Nephron progenitor cell (in vitro differentiated cells): ENCODE results near the gene MYO5A.
A peak's percentile ranks its signal among the peaks of the same experiment; 100 is the strongest.

Source experiments
- DNase-seq: peaks from one replicate; pipeline ENCODE4 v3.0.0; 2021
- H3K27ac Mint-ChIP-seq: 2 replicates; pipeline ENCODE4 v1.8.0; 2021; ENCODE audit warnings: mild to moderate bottlenecking, moderate library complexity, mixed read lengths
- H3K27me3 Mint-ChIP-seq: 2 replicates; pipeline ENCODE4 v1.8.0; 2021; ENCODE audit warnings: mild to moderate bottlenecking, low read depth, mixed read lengths; ENCODE audit not compliant: poor library complexity
- H3K36me3 Mint-ChIP-seq: 2 replicates; pipeline ENCODE4 v1.8.0; 2021; ENCODE audit warnings: low read depth, mixed read lengths
- H3K4me1 Mint-ChIP-seq: 2 replicates; pipeline ENCODE4 v1.8.0; 2021; ENCODE audit warnings: mixed read lengths
- H3K4me3 Mint-ChIP-seq: 2 replicates; pipeline ENCODE4 v1.8.0; 2021; ENCODE audit warnings: mild to moderate bottlenecking, moderate library complexity, mixed read lengths
- H3K9me3 Mint-ChIP-seq: 2 replicates; pipeline ENCODE4 v1.8.0; 2021; ENCODE audit warnings: mild to moderate bottlenecking, moderate library complexity, mixed read lengths
- CTCF ChIP-seq: fragments of 200-600 bp; sonication (generic); IDR thresholded peaks from 2 replicates; pipeline ENCODE4 v1.5.0; 2021; ENCODE audit warnings: antibody characterized with exemption

Gene MYO5A

GRCh38 chr15:52317022-52317421 is 211.7 kb downstream of the MYO5A start:
- H3K4me3 Mint-ChIP-seq: no peak overlapping the region
- no peak for DNase-seq
- H3K9me3 Mint-ChIP-seq: no peaks in the 10 kb centered on the region
- H3K36me3 Mint-ChIP-seq: peaks cover 26% of the 10 kb centered on the region
- H3K27ac Mint-ChIP-seq: no peak overlapping the region
- H3K27me3 Mint-ChIP-seq: peaks cover 3% of the 10 kb centered on the region
- no peak for TF ChIP-seq CTCF
- no peaks in the 10 kb centered on the region for H3K4me1 Mint-ChIP-seq

DNA sequence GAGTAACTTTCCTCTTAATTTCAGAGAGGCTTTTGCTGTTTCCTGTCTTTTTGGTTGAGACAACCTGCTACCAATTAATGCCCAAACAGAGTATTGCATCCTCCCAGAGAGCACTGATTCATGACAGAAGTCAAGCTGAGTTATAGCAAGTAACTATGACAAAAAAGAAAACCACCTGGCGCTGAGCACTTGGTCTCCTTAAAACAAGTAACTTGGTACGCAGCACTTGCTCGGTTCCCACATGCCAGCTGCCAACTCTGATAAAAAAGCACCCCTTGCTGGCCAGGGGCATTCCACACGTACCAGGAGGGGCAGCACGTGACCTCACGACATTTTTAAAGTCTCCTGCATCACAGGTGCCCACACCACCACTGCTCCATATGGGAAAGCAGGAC is 219.5 kb downstream of the MYO5A start:
- Mint-ChIP-seq H3K27ac (peak overlapping the region; percentile 32), H3K9me3 (no peaks in the 10 kb centered on the region), H3K4me1 (peaks cover 8% of the 10 kb centered on the region), H3K27me3 (peaks cover 4% of the 10 kb centered on the region), H3K4me3 (no peak overlapping the region), H3K36me3 (no peaks in the 10 kb centered on the region)
- TF ChIP-seq CTCF: no peak
- DNase-seq: no peak

- Mint-ChIP-seq H3K9me3 (no peaks in the 10 kb centered on the region), H3K4me3 (no peak overlapping the region), H3K27me3 (peaks cover 7% of the 10 kb centered on the region), H3K36me3 (no peaks in the 10 kb centered on the region), H3K4me1 (peaks cover 8% of the 10 kb centered on the region), H3K27ac (peak overlapping the region; percentile 85)
- no peak for TF ChIP-seq CTCF
- DNase-seq: no peak
Measured at GRCh38 chr15:52308446-52309153, 220.1 kb downstream of the MYO5A start.

DNA sequence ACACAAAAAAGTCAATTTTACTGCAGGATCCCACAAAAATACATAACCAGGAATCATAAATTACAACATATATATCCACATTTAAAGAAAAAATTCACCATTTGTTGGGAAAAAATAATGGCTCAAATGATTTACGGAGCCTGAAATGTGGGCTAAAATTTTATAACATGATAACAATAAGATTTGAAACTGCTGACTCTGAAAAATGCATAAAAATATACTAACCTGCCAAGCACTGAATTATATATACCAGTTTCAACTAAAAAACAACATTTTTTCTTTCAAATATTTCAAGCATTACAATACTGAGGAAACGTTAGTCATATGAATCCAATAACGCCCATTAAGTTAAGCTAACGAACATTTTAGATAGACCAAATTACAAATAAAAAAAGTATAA is 220.8 kb downstream of the MYO5A start:
- Mint-ChIP-seq H3K27ac (no peak overlapping the region), H3K27me3 (peaks cover 9% of the 10 kb centered on the region), H3K36me3 (no peaks in the 10 kb centered on the region), H3K4me1 (peaks cover 8% of the 10 kb centered on the region), H3K4me3 (no peak overlapping the region), H3K9me3 (no peaks in the 10 kb centered on the region)
- no peak for DNase-seq
- TF ChIP-seq CTCF: no peak

- H3K4me1 Mint-ChIP-seq: peaks cover 8% of the 10 kb centered on the region
- no peak for DNase-seq
- no peak overlapping the region for H3K27ac Mint-ChIP-seq
- no peaks in the 10 kb centered on the region for H3K36me3 Mint-ChIP-seq
- no peaks in the 10 kb centered on the region for H3K9me3 Mint-ChIP-seq
- H3K4me3 Mint-ChIP-seq: no peak overlapping the region
- TF ChIP-seq CTCF: no peak
- peaks cover 11% of the 10 kb centered on the region for H3K27me3 Mint-ChIP-seq
Measured at GRCh38 chr15:52306270-52306669, 222.4 kb downstream of the MYO5A start.

- TF ChIP-seq CTCF: no peak
- H3K27ac Mint-ChIP-seq: no peak overlapping the region
- no peaks in the 10 kb centered on the region for H3K36me3 Mint-ChIP-seq
- no peaks in the 10 kb centered on the region for H3K4me1 Mint-ChIP-seq
- H3K9me3 Mint-ChIP-seq: peaks cover 5% of the 10 kb centered on the region
- no peak overlapping the region for H3K4me3 Mint-ChIP-seq
- DNase-seq: no peak
- peaks cover 14% of the 10 kb centered on the region for H3K27me3 Mint-ChIP-seq
Measured at GRCh38 chr15:52303093-52303772, 225.4 kb downstream of the MYO5A start.
